Measurements from ENCODE around the gene C11orf24. TPM values are rescaled to one million over a fixed set of nuclear protein-coding genes. Genes with fewer than 3 reads are reported as not detected.

Gene C11orf24
- total and polyA plus RNA-seq, 9 of the 15 experiments (the other 6 are each of a cell fraction or from before 2014, with no cell fraction given): 2.0 to 65.2 (median 32.5) TPM

DNA sequence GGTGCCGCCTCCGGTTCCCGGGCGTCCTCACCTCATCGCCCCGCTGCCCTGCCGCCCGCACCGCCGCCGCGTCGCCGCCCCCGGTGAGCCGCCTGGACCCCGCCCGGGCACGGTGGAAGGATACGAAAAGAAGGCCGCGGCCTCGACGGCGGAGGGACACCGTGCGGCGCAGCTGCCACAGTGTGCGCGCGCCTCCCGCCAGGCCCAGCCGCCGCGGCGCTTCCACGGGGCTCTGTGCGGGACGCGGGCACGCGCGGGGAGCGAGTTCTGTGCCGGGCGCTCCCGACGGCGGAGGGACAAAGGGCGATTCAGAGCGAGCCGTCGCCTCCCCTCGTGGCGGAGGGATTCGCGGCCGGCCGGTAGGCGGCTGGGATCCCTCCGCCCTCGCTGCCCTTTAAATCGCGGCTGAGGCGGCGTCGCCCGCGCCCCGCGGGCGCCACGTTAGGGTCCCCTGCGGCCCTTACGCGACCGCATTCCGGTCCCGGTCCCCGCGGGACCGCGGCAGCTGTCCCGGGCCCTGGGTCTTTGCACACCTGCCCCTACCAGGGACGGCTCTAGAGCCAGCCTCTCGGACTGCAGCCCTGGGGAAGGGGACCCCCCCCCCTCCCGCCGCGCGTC lies 58.1 kb downstream of the C11orf24 start (continued):
- TF ChIP-seq ZNF197 (CRISPR knock-in tag; IDR thresholded peaks at IDR 0.05; ENCODE audit: low read depth): peak; percentile 77; the same call in 1 of the 2 replicates
- TF ChIP-seq PML (IDR thresholded peaks at IDR 0.05; ENCODE audit: low read length): peak; percentile 69
- TF ChIP-seq RBM34 (IDR thresholded peaks at IDR 0.05; ENCODE audit: borderline replicate concordance, insufficient read depth, low read length): no peak
- TF ChIP-seq SRSF1 (IDR thresholded peaks at IDR 0.05; ENCODE audit: low read depth, low read length): no peak
- TF ChIP-seq ZNF354B (CRISPR knock-in tag; IDR thresholded peaks at IDR 0.05): no peak
- TF ChIP-seq MTA3 (IDR thresholded peaks at IDR 0.05; ENCODE audit: borderline replicate concordance): peak; percentile 97
- TF ChIP-seq, protein P1, sequence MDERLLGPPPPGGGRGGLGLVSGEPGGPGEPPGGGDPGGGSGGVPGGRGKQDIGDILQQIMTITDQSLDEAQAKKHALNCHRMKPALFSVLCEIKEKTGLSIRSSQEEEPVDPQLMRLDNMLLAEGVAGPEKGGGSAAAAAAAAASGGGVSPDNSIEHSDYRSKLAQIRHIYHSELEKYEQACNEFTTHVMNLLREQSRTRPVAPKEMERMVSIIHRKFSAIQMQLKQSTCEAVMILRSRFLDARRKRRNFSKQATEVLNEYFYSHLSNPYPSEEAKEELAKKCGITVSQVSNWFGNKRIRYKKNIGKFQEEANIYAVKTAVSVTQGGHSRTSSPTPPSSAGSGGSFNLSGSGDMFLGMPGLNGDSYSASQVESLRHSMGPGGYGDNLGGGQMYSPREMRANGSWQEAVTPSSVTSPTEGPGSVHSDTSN (CRISPR knock-in tag; IDR thresholded peaks at IDR 0.05; ENCODE audit: low read depth): no peak
- TF ChIP-seq, protein P1 (tag; conservative IDR thresholded peaks at IDR 0.05; ENCODE audit: low read depth): no peak
- no peak for TF ChIP-seq ILK (tag; IDR thresholded peaks at IDR 0.05; ENCODE audit: borderline replicate concordance, low read depth)
- no peak for TF ChIP-seq BCL6 (CRISPR knock-in tag; IDR thresholded peaks at IDR 0.05)
- no peak for TF ChIP-seq TCFL5 (CRISPR knock-in tag; conservative IDR thresholded peaks at IDR 0.05)
- TF ChIP-seq C11orf30 (IDR thresholded peaks at IDR 0.05; ENCODE audit: low read depth): no peak
- no peak for TF ChIP-seq BRF1 (IDR thresholded peaks at IDR 0.05; ENCODE audit: borderline replicate concordance, extremely low read depth, insufficient read length)
- no peak for TF ChIP-seq ETS2 (tag; IDR thresholded peaks at IDR 0.05; ENCODE audit: borderline replicate concordance, poor library complexity, severe bottlenecking)
- no peak for TF ChIP-seq KDM1A (IDR thresholded peaks at IDR 0.05)
- peak; percentile 83 for TF ChIP-seq ATF7 (IDR thresholded peaks at IDR 0.05)
- no peak for TF ChIP-seq HNRNPH1 (optimal IDR thresholded peaks at IDR 0.05; ENCODE audit: low read depth, low read length)
- no peak for TF ChIP-seq ZNF124 (CRISPR knock-in tag; IDR thresholded peaks at IDR 0.05)
- TF ChIP-seq NR2F6 (CRISPR knock-in tag; IDR thresholded peaks at IDR 0.05): no peak
- no peak for TF ChIP-seq SRF (CRISPR knock-in tag; IDR thresholded peaks at IDR 0.05)
- no peak; a peak in 1 of 4 replicates for TF ChIP-seq RCOR1 (IDR thresholded peaks at IDR 0.05; ENCODE audit: borderline replicate concordance in 1 of 2, low read depth in 2 of 2, low read length in 2 of 2)
- no peak for TF ChIP-seq HMG20B (CRISPR knock-in tag; IDR thresholded peaks at IDR 0.05)
- TF ChIP-seq ZHX1 (conservative IDR thresholded peaks at IDR 0.05; ENCODE audit: low read length): no peak
- TF ChIP-seq CREBBP (IDR thresholded peaks at IDR 0.05; ENCODE audit: low read depth, low read length): no peak
